Measurements from ENCODE around the gene P2RY4.
"Not testable (repeated sequence)": the region's sequence is repeated elsewhere in the genome, so short reads cannot be mapped to it uniquely, and the experiment has no call there.

Gene P2RY4

DNA sequence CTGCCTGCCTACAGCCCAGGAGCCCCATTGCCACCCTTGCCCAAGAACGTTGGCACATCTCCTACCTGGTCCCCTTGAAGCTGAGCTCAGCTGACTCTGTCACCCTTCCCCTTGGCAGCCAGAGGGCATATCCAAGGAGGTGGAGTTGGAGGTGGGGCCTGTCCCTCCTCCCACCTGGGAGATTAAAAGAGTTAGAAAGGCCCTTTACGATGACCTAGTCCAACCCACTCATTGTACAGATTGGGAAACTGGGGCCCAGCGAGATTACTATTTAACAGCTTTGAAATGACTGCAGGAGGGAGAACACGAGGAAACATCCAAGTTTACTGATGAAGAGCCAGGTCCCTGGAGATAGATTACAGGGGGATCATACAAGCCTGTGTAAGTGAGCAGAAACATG, at the start of gene P2RY4:
Gene P2RY4, minus strand, starts transcription at position 101 of the 400 bp plus-strand sequence. CDS start 580 bp downstream, outside the sequence.
- DNase-seq = no peak

DNA sequence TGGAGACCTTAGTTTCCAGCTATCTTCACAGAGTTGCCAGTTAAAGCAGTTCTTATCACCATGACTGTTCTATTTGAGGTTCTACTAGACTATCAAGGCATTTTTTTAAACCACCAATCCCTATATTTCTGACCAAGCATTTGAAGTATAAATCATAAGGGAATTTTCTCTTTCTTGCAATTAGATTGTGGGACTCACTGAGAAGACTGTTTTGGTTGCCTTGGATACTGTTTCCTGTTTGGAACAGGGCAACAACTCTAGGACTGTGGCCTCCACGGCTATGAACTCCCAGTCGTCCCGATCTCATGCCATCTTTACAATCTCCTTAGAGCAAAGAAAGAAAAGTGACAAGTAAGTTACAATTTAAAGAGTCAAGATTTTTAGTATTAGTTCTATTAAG, 41.7 kb upstream of the P2RY4 start:
- no peak for DNase-seq

DNA sequence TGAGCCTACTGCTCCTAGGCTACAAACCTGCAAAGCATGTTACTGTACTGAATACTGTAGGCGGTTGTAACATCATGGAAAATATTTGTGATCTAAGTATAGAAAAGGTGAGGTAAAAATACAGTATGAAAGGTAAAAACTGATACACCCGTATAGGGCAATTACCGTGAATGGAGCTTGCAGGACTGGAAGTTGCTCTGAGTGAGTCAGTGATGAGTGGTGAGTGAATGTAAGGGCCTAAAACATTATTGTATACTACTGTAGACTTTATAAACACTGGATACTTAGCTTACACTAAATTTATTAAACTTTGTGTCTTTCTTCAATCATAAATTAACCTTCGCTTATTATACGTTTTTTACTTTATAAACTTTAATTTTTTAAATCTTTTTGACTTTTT, 33.6 kb upstream of the P2RY4 start:
- no peak for DNase-seq

DNA sequence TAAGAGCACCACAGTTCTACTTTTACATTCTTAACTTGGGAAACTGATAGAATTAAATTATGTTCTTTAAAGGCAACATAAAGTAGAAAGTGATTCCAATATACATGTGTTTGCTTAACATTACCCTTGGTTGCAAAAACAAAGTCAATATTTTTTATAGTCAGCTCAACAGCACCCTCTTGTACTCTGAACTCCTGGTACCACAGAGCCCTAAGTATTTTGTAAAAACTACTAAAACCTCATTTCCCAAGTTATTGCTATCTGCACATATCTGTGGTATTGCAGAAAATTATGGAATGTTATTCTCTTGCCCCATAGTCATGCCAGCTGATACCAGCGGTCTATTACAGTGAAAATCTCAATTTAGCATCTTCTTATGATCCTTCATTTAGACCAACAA, 32.8 kb upstream of the P2RY4 start:
- no peak for DNase-seq

DNA sequence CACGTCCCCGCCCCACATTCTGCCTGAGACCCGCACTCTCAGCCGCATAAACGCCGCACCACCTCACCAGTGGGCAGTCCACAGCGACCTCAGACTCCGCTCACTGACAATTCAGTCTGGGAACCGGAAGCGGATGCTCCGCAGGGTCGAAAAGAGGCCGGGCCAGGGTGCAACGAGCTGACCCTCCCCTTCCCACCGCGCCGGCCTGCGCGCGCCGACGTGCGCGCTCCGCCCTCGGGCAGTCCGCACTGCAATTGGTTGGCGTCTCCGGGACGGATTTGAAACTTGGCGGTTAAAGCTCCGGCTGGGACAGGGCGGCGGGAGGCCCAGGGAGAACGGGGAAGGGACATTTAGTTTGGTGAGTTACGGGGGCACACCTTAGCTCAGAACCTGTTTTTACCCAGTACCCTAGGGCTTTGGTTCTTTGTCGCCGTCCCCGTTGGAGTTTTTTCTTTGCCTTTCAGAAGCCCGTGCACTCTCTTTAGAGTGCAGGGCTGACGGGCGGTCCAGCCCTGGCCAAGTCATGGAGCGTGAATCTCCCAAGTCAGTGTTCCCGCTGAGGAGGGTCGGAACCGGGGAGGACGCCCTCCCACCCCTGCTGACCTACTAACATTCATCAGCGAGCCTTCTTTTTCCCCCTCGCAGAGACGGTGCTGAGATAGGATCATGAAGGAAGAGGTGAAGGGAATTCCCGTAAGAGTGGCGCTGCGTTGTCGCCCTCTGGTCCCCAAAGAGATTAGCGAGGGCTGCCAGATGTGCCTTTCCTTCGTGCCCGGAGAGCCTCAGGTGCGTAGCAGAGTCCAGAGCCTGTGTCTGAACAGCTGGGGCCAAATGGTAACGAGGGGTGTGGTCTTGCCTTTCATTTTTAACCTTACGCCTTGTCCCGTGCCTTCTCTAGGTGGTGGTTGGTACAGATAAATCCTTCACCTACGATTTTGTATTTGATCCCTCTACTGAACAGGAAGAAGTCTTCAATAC, 30.1 kb upstream of the P2RY4 start, which contains the start of the genes KIF4A and PDZD11:
Gene KIF4A, plus strand, starts transcription at position 312 of the 978 bp plus-strand sequence. Its CDS starts 355 bp downstream, at position 667.
Gene PDZD11, minus strand, starts transcription at position 135 of the 978 bp plus-strand sequence. CDS start 586 bp downstream, outside the sequence.
- DNase-seq = peak; percentile 93

DNA sequence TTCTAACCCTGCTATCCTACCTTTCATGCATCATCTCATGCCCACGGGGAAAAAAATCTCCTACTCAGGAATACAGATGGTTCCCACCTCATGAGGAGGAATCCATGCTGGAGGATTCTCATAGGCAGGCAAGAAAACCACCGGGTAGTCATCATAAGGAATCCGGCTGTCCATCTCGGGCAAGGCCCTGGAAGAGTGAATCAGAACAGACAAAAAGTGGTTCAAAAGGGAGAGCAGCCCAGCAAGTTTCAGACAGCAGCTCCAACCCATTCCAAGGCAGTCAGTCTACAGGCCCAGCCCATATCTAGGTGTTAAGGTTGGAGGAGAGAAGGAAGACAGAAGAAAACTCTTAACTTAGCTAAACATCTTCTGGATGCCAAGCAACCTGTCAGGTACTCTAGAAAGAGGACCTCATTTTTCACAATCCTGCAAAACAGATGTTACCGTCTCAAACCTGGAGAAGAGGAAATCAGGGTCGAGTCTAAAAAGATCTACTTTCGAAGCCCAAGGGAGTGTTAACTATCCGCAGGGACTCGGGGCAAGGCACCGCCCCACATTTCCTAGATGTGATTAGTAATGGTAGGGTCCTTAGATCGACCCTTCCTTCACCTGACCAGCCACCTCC, 29.3 kb upstream of the P2RY4 start:
- no peak for DNase-seq

DNA sequence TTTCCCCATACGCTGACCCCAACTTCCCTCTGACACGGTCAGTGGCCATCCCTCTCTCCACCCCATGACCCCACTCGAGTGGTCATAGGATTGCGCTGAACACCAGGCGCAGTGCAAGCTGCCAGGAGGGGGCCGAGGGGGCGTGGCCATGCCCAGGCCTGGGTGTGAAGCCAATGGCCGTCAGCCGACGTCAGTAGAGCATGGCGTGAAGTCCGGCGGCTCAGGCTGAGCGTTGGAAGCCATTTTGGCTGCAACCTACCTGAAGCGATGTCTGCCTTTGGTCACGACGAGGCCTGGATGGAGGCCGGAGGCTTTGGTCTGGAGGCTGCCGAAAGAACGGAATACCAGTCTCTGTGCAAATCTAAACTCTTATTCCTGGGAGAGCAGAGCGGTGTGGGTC, 21.9 kb upstream of the P2RY4 start, which contains the start of gene RAB41:
Gene RAB41, plus strand, starts transcription at position 222 of the 400 bp plus-strand sequence. Its CDS starts 46 bp downstream, at position 268.
- no peak for DNase-seq

DNA sequence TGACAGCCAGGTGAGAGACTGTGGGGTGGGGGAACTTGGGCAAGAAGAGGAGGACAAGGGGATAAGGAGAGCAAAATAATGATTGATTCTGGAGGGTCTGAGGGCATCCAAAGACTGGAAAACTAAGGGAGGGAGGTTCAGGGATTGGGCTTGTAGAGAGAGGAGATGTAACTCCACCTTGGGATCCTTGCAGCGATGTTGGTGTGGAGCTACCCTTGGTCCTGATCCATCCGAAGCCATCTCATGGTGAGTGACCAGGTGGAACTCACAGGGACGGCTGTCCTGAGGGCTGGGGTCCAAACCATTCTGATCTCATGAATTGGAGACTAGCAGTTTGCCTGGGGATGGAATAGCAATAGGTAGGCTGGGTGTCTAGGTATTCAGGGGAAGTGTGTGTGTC, 20.6 kb upstream of the P2RY4 start:
- no peak for DNase-seq

DNA sequence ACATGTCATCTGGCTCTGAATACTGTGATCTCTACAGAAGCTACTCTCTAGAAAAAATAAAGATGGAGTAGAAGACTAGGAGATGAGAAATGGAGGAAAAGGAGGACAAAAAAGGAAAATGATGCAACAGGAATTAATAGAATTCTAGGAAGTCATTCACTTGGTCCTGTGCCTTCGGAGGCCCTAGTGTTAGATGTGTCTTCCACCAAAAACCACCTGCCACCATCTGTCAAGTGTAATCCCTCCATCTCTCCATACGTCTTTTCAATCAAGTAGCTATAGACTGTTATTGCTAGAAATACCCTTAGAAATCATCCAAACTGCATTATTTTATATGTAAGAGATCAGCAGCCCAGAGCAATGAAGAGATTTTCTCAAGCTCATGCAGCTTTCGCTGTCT, 19.1 kb upstream of the P2RY4 start:
- no peak for DNase-seq

DNA sequence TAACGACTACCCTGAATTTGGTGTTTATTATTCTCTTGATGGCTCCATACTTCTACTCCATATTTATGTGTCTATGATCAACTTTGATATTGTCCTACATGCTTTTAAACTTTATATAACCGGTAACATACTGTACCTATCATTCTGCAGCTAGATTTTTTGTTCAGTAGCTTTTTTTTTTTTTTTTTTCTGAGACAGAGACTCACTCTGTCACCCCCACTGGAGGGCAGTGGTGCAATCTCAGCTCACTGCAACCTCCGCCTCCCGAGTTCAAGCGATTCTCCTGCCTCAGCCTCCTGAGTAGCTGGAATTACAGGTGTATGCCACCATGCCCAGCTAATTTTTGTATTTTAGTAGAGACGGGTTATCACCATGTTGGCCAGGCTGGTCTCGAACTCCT, 14.0 kb upstream of the P2RY4 start:
- not testable (repeated sequence) for DNase-seq

DNA sequence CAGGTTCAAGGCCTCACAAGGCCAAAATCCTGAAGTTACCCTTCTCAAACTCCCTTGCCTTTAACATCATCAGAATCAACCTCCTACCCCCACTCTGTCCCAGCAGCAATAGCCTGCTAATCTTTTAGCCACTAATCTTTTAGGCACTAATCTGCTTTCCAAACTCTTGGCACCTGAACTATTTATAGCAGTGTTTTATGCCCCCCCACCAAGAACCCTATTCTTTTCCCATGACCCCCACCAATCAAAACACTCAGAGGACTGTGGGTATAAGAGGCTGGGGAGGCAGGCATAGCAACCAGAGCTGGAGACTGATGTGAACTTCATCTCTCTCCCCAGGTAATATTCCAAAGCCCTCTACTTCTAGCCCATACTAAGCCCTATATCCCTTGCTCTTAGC, 8.0 kb upstream of the P2RY4 start, which contains the start of gene ARR3:
Gene ARR3, plus strand, starts transcription at position 301 of the 400 bp plus-strand sequence. CDS start 1,052 bp downstream, outside the sequence.
- no peak for DNase-seq

DNA sequence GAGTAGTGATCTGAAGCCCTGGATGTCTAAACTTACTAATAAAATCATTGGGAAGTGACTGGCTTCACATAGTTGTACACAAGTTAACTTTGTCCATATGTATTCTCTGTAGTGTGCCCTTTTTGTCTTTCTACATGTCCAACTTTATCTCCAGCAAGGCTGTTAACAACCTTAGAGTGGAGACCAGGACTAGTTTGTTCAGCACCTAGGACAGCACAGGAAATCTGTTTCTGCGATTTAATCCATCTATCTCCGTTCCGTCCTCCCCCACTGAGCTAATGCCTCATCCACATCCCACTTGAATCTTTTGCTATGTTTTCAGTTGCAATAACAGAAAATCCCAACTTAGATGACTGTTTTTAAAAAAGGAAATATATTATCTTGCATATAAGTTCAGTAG, 4.8 kb upstream of the P2RY4 start:
- no peak for DNase-seq

DNA sequence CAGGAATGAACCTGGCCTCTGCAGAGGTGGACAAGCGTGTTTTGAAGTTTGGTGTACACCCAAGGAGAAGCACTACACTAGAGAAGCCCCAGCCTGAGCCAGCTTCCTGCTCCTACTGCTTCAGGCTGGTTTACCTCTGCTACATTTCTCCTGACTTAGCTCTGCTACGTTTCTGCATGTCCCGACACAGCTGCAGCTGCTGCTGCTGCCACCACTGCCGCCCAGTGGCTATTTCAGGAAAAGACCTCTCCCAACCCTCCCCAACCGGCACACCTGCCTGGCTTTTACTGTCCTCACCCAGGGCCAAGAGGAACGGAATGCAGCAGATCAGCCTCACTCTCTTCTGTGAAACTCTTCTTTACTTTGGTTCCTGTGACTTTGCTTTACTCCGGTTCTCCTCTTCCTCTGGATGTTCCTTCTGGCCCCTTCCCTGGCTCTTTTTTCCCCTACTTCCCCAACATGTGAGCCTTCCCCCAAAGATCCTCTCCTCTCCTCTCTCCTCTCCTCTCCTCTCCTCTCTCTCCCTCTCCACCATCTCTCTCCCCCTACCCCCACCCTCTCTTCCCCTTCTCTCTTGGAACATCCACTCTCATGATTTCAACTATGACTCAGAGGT, 3.1 kb upstream of the P2RY4 start:
- peak; percentile 82 for DNase-seq

DNA sequence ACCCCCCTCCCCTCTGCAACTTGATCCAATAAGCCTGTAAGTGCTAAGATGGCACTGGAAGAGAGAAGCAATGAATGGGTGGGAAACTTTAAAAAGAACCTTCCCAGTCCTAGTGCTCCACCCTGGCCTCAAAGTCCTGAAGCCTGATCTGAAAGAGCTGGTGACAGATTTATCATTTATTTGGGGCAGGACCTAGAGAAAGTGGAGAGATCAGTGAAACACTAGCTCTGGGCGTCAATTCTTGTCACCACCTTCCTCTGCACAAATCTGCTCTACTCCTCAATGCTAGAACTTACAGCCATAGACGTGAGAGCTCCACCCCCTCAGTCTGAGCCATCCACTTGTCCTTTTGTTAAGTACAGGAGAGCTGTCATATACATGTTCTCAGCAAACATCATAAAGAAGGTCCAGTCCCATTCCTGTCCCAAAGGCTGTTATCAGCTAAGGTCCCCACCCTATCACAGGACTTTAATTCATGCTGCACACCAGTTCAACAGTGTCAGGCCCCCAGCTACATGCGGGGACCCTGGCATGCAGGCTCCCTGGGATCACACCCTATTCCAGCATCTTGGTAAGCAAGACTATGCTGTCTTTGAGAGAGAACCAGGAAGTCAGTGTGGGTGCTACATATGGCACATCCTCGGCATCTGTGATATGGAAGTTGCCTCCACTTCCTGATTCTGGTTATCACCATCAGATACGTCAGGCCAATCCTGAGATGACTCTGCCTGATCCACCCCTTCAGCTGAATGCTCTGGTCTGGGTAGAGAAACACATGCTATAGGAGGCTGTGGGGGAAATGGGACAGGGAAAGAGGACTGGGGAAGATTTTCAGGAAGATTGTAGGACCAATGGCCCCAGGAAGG, 2.3 kb downstream of the P2RY4 start:
- no peak for DNase-seq

DNA sequence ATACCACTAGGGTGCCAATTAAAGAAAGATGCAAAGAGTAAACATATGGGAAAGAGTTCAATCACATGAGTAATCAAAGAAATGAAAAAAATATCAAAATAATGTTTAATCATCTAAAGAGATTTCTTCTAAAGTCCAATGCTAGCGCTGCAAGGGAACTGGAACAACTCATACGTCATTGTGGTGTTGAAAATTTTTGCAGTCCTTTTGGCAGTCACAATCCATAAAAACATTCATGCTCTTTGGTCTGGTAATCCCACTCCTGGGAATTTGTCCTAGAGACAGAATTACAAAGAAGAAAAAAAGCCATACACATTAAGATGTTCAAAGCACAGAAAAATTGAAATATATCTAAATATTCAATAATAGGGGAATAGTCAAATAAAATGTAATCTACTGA, 4.6 kb downstream of the P2RY4 start:
- DNase-seq = no peak

DNA sequence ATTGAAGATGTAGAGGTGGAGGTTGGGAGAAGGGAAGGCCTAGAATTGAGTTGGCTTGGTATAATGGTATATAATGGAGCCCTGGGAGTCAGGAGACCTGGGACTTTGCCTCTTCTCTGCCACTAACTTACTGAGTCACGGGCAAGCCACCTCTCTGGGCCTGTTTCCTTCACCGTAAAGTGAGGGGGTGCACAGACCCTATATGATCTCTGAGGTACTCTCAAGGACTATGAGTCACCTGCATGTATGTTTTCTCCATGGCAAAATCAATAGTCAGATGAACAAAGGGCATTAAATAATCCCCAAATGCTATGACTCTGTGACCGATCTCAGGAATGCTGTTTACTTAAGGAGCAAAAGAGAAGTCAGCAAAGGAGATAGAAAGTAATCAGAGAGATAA, 5.1 kb downstream of the P2RY4 start:
- no peak for DNase-seq

DNA sequence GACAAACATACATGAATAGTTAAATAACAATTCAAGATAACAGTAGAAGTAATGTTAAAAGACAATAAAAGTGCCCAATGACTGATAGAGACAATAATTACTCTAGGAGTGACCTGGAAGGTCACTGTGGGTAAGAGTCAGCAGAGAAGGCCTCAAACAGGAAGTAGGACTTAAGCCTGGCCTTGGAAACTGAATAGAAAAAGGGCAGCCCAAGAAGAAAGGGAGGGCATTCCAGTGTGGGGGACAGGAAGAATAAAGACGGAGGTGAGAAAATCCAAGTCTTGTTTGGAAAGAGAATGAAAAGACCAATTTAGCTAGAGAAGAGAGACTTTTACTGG, 6.0 kb downstream of the P2RY4 start:
- DNase-seq = no peak

DNA sequence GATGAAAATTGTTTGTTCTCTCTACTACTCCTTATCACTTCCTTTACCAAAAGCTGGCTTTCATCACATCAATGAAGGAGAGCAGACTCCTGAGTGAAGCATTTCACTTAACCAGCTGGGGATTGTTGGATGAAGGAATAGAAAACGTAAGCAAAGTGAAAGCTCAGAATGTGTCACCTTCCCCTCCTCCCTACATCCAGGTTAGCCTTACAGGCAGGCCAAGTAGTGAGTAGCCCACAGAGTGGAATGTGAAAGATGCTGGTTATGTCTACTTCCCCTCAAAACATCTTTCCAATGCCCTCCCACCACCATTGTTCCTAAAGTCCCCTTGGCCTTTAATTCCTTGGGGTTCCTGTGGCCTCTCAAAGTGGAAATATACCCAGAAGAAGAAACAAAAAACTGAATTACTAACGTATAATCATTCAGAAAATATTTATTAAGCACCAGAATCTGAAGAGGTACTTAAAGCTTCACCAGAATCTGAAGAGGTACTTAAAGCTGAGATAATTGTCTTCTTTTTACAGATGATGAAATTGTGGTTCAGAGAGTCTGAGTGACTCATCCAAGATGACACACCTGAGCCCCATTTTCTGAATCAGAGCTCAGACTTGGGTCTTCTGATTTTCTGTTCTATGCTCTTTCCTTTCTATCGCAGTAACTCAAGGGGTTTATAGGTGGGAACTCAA, 6.5 kb downstream of the P2RY4 start:
- DNase-seq = no peak

DNA sequence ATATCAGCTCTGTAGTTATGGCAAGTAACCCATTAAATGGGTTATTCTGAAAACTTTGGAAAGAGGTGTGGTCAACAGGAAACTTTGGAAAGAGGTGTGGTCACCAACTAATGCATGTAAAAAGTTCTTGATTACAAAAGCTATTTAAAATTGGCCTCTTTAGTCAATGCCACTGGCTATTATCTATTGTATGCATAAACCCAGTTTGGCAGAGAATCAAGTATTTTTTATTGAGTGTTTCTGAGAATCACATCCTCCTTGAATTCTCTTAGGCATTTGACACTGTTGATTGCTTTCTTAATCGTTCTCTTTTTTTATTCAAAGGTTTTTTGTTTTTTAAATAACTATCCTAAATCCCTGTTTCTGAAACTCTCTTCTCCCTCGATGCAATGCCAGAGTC, 7.5 kb downstream of the P2RY4 start:
- no peak for DNase-seq

DNA sequence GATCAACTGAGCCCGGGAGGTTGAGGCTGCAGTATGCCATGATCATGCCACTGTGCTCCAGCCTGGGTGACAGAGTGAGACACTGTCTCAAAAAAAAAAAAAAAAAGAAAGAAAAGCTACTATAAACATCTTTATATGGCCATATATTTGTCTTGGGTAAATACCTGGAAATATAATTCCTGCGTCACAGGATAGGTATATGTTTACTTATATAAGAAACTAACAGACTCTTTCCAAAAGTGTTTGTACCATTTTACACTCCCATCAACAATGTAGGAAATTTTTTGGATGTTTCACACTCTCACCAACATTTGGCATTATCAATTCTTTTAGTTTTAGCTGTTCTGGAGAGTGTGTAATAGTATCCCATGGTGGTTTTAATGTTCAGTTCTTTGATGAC, 12.8 kb downstream of the P2RY4 start:
- no peak for DNase-seq

DNA sequence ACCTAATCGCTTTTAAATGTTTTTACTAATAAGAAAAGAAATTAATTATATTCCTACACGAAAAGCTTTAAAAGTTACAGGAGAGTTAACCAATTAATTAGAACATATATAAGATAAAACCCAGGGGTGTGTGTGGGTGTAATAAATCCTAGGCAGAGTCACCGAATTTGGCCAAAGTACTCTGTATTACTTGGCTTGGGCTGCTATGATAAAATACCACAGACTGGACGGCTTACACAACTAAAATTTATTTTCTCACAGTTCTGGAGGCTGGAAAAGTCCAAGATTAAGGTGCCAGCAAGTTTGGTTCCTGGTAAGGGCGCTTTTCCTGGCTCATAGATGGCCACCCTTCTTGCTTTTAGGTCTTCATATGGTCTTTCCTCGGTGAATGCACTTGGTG, 15.1 kb downstream of the P2RY4 start:
- DNase-seq = no peak

DNA sequence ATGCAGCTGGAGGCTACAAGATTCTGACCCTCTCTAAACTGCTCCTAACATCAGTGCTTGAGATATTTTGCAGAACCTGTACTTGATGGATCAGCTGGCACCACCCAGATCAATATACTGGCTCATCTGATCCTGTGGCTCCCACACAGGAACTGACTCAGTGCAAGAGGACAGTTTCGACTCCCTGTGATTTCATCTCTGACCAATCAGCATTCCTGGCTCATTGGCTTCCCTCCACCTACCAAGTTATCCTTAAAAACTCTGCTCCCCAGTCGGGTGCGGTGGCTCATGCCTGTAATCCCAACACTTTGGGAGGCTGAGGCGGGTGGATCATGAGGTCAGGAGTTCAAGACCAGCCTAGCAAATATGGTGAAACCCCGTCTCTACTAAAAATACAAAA, 16.4 kb downstream of the P2RY4 start:
- not testable (repeated sequence) for DNase-seq

Measured in islet precursor cell (in vitro differentiated cells).